22Rv1 (cell line): Measurements from ENCODE around the gene CD1D.

Source experiments
- CTCF ChIP-seq: fragments of 450-650 bp; IDR thresholded peaks from 2 replicates; pipeline ENCODE4 v1.5.1; 2017; ENCODE audit warnings: mild to moderate bottlenecking
- ZFX ChIP-seq: fragments of 450-650 bp; IDR thresholded peaks from 2 replicates; pipeline ENCODE4 v1.6.1; 2017; ENCODE audit warnings: antibody characterized with exemption, borderline replicate concordance

GRCh38 chr1:158204458-158204827 lies 23.7 kb downstream of the CD1D start:
- TF ChIP-seq CTCF (no peak), ZFX (no peak)
